Right lung (tissue), 5 donors: ENCODE data around the gene C10orf67. TPM values are rescaled to one million over a fixed set of nuclear protein-coding genes. Genes with fewer than 3 reads are reported as not detected.

ENCODE experiments used
- DNase-seq, 2 donors: peaks; one replicate each; pipeline ENCODE4 v3.0.0-alpha.2; 2013
- polyA plus RNA-seq, 5 donors: library from polyadenylated mRNA; unstranded; fragments of 120-200 nt; gene quantifications; one replicate each; pipeline versions ENCODE4 v1.2.1 to v1.2.3, GENCODE V29; 2013; ENCODE audit warnings: inconsistent platforms in 1 of 5, low replicate concordance in 1 of 5; ENCODE audit not compliant: insufficient read length in 5 of 5, insufficient read depth in 1 of 5

Gene C10orf67
- polyA plus RNA-seq, 5 donors = 0.15 to 0.64 (median 0.52) TPM

- no peak for DNase-seq
These were observed 145.4 kb downstream of the C10orf67 start for GRCh38 chr10:23198940-23199767.

GRCh38 chr10:23198610-23198939 lies 146.0 kb downstream of the C10orf67 start:
- no peak for DNase-seq

- DNase-seq = no peak
These were observed 147.2 kb downstream of the C10orf67 start for GRCh38 chr10:23197416-23197861.

GRCh38 chr10:23196915-23197314 lies 147.7 kb downstream of the C10orf67 start:
- no peak for DNase-seq

- no peak for DNase-seq
These were observed 148.6 kb downstream of the C10orf67 start for GRCh38 chr10:23195846-23196600.

- no peak for DNase-seq
These were observed 149.4 kb downstream of the C10orf67 start for GRCh38 chr10:23194966-23195845.

- DNase-seq = no peak
These were observed 150.1 kb downstream of the C10orf67 start for GRCh38 chr10:23194471-23194965.

- DNase-seq = no peak
These were observed 151.0 kb downstream of the C10orf67 start for GRCh38 chr10:23193435-23194074.

GRCh38 chr10:23192712-23193434 lies 151.7 kb downstream of the C10orf67 start:
- DNase-seq = no peak

- DNase-seq = no peak
These were observed 152.6 kb downstream of the C10orf67 start, which contains the start of gene PTF1A for GRCh38 chr10:23191764-23192711. Gene PTF1A (plus strand): TSS chr10:23192312. CDS start chr10:23192531, 219 bp downstream.

- no peak for DNase-seq
These were observed 153.5 kb downstream of the C10orf67 start for GRCh38 chr10:23190872-23191763.

- DNase-seq = no peak
These were observed 155.6 kb downstream of the C10orf67 start for GRCh38 chr10:23189024-23189423.

- DNase-seq = no peak
These were observed 157.4 kb downstream of the C10orf67 start for GRCh38 chr10:23187155-23187554.

GRCh38 chr10:23186697-23187096 lies 157.9 kb downstream of the C10orf67 start:
- DNase-seq = no peak

- no peak for DNase-seq
These were observed 158.4 kb downstream of the C10orf67 start for GRCh38 chr10:23186178-23186577.

- no peak for DNase-seq
These were observed 169.6 kb downstream of the C10orf67 start for GRCh38 chr10:23174977-23175512.

- DNase-seq = no peak
These were observed 170.3 kb downstream of the C10orf67 start for GRCh38 chr10:23174074-23174976.
